Activated B cell treated with CpG ODN at 0.5 μM for 24 hours (primary cell): ENCODE data around the gene NHS. TPM values are rescaled to one million over a fixed set of nuclear protein-coding genes. Genes with fewer than 3 reads are reported as not detected.

Experiments used
- ATAC-seq: fragments of 200-7000 bp; cut with Tn5 transposase; one replicate; pipeline ENCODE4 v1.10.0; 2021; ENCODE audit warnings: low read depth, mild to moderate bottlenecking, moderate library complexity
- CTCF ChIA-PET: fragments of 350-600 bp; sonication (Branson Sonifier 250); formaldehyde crosslinking; loops from one replicate; lab custom pipeline; 2021; ENCODE audit warnings: antibody characterized with exemption; lab: Charles Lee
- POLR2A ChIA-PET: fragments of 350-600 bp; sonication (Branson Sonifier 250); formaldehyde crosslinking; loops from one replicate; lab custom pipeline; 2021; ENCODE audit warnings: antibody characterized with exemption; lab: Charles Lee
- DNase-seq: peaks from one replicate; pipeline ENCODE4 v3.0.0; 2022
- H3K27ac Mint-ChIP-seq: one replicate; pipeline ENCODE4 v1.8.0; 2020; ENCODE audit warnings: mixed read lengths
- H3K27me3 Mint-ChIP-seq: one replicate; pipeline ENCODE4 v1.8.0; 2021; ENCODE audit warnings: mixed read lengths
- H3K36me3 Mint-ChIP-seq: one replicate; pipeline ENCODE4 v1.8.0; 2021; ENCODE audit warnings: low read depth, mixed read lengths
- H3K4me1 Mint-ChIP-seq: one replicate; pipeline ENCODE4 v1.8.0; 2021; ENCODE audit warnings: mixed read lengths
- H3K4me3 Mint-ChIP-seq: one replicate; pipeline ENCODE4 v1.8.0; 2020; ENCODE audit warnings: mild to moderate bottlenecking, mixed read lengths
- H3K9me3 Mint-ChIP-seq: one replicate; pipeline ENCODE4 v1.8.0; 2020; ENCODE audit warnings: mixed read lengths
- intact Hi-C: fragments of 100-400 bp; cut with micrococcal nuclease; formaldehyde crosslinking; loops from one replicate; pipeline ENCODE4 v1.15.1; 2024
- total RNA-seq: library from RNA; stranded (reverse); gene quantifications from 2 replicates; pipeline ENCODE4 v1.2.3, GENCODE V29; 2022
- TF ChIP-seq, protein P1 (sequence below): fragments of 200-600 bp; IDR thresholded peaks from one replicate; pipeline ENCODE4 v1.8.0; 2022; ENCODE audit warnings: antibody characterized with exemption, mild to moderate bottlenecking

NHS gene
- total RNA-seq, 1 donor from 2014 or later: not detected

DNA sequence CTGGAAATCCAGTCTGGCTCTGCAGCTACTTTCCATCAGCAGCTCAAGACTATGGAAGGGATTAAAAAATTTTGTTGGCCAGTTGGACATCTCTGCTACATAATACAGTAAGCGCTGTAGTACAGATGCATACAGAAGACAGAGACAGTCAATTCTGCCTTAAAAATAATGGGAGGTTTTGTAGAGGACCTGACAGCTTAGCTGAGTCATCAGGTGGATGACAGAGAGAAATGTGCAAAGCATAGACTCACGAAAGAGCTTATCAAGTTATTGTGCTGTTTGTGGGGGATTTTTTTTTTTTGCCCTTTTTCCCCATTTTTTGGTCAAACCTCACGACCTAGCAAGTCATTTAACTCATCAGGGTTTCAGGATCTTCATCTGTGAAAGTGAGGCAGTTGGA, 213.3 kb downstream of the NHS start:
- TF ChIP-seq, protein P1, sequence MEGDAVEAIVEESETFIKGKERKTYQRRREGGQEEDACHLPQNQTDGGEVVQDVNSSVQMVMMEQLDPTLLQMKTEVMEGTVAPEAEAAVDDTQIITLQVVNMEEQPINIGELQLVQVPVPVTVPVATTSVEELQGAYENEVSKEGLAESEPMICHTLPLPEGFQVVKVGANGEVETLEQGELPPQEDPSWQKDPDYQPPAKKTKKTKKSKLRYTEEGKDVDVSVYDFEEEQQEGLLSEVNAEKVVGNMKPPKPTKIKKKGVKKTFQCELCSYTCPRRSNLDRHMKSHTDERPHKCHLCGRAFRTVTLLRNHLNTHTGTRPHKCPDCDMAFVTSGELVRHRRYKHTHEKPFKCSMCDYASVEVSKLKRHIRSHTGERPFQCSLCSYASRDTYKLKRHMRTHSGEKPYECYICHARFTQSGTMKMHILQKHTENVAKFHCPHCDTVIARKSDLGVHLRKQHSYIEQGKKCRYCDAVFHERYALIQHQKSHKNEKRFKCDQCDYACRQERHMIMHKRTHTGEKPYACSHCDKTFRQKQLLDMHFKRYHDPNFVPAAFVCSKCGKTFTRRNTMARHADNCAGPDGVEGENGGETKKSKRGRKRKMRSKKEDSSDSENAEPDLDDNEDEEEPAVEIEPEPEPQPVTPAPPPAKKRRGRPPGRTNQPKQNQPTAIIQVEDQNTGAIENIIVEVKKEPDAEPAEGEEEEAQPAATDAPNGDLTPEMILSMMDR: no peak
- Mint-ChIP-seq H3K36me3 (no peaks in the 10 kb centered on the region), H3K9me3 (no peaks in the 10 kb centered on the region), H3K4me3 (no peak overlapping the region), H3K27ac (no peak overlapping the region), H3K4me1 (no peaks in the 10 kb centered on the region), H3K27me3 (no peaks in the 10 kb centered on the region)
- DNase-seq (no peak), ATAC-seq (no peak)
- ChIA-PET POLR2A (no interaction called here), CTCF (no interaction called here)
- intact Hi-C loops: no loop called here

- Mint-ChIP-seq H3K36me3 (no peaks in the 10 kb centered on the region), H3K4me1 (no peaks in the 10 kb centered on the region), H3K4me3 (no peak overlapping the region), H3K9me3 (no peaks in the 10 kb centered on the region), H3K27ac (no peak overlapping the region), H3K27me3 (no peaks in the 10 kb centered on the region)
- TF ChIP-seq, protein P1: no peak
- DNase-seq (no peak), ATAC-seq (no peak)
- intact Hi-C loops: loop anchor here (5.0 kb wide), 1 partner anchor 764 kb away; no protein-coding TSS in a partner anchor
- ChIA-PET POLR2A (no interaction called here), CTCF (no interaction called here)
These were observed 216.1 kb downstream of the NHS start for GRCh38 chrX:17590892-17591740.

GRCh38 chrX:17591741-17592110, 216.7 kb downstream of the NHS start:
- ATAC-seq (no peak), DNase-seq (no peak)
- TF ChIP-seq, protein P1: no peak
- H3K4me3 Mint-ChIP-seq: no peak overlapping the region
- no peaks in the 10 kb centered on the region for H3K4me1 Mint-ChIP-seq
- intact Hi-C loops: loop anchor here (5.0 kb wide), 1 partner anchor 764 kb away; no protein-coding TSS in a partner anchor
- POLR2A ChIA-PET: no interaction called here
- no peaks in the 10 kb centered on the region for H3K36me3 Mint-ChIP-seq
- H3K27me3 Mint-ChIP-seq: no peaks in the 10 kb centered on the region
- no peaks in the 10 kb centered on the region for H3K9me3 Mint-ChIP-seq
- CTCF ChIA-PET: no interaction called here
- H3K27ac Mint-ChIP-seq: no peak overlapping the region

DNA sequence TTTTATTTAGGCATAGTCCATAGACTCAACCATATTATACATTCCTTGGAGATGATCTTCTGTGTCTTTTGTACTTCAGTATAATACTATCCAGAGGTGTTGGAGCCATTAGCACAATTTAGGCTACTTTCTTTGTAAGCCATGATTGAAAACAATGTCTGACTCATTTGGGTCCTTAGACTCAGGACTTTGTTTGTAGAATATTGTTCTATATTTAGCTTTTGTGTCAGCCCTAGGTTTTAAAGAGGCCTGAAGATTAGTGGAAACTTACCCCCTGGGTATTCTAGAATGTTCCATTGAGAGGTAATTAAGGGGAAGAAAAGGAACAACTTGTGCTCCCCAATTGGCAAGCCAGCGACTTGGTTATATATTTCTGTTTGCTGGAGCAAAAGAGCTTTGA, 217.1 kb downstream of the NHS start:
- H3K27me3 Mint-ChIP-seq: no peaks in the 10 kb centered on the region
- no peaks in the 10 kb centered on the region for H3K36me3 Mint-ChIP-seq
- ATAC-seq: no peak
- no peak for DNase-seq
- POLR2A ChIA-PET: no interaction called here
- H3K4me1 Mint-ChIP-seq: no peaks in the 10 kb centered on the region
- intact Hi-C loops: loop anchor here (5.0 kb wide), 1 partner anchor 765 kb away; no protein-coding TSS in a partner anchor
- no peaks in the 10 kb centered on the region for H3K9me3 Mint-ChIP-seq
- H3K4me3 Mint-ChIP-seq: no peak overlapping the region
- H3K27ac Mint-ChIP-seq: no peak overlapping the region
- CTCF ChIA-PET: no interaction called here
- TF ChIP-seq, protein P1: no peak

DNA sequence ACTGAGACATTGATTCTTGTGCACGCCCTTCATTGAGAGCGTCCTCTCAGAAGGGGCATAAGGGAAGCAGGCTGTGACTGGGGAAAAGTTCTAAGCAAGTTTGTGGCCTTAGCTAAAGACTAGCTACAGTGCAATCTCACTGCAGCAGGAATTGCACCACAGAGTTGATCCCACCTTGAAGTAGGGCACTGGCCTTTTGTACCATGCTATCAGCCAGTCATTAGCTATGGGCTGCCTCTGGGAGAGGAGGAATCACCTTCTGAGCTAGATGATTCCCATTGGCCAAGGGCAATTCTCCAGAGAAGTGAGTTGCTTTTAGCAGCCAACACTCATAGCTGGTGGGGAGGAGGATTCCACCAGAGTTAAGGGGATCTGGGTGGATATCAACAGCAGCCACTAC, 219.7 kb downstream of the NHS start:
- H3K36me3 Mint-ChIP-seq: no peaks in the 10 kb centered on the region
- no peaks in the 10 kb centered on the region for H3K27me3 Mint-ChIP-seq
- intact Hi-C loops: loop anchor here (5.0 kb wide), 1 partner anchor 767 kb away; no protein-coding TSS in a partner anchor
- H3K4me1 Mint-ChIP-seq: no peaks in the 10 kb centered on the region
- POLR2A ChIA-PET: no interaction called here
- H3K27ac Mint-ChIP-seq: no peak overlapping the region
- CTCF ChIA-PET: no interaction called here
- ATAC-seq (no peak), DNase-seq (no peak)
- no peak overlapping the region for H3K4me3 Mint-ChIP-seq
- TF ChIP-seq, protein P1: no peak
- H3K9me3 Mint-ChIP-seq: no peaks in the 10 kb centered on the region
